Effector CD4-positive, alpha-beta T cell (primary cell): ENCODE measurements around the gene OR2W1. TPM values are rescaled to one million over a fixed set of nuclear protein-coding genes. Genes with fewer than 3 reads are reported as not detected.
A peak's percentile ranks its signal among the peaks of the same experiment; 100 is the strongest.

Experiments used
- DNase-seq: peaks from one replicate; pipeline ENCODE4 v3.0.0-alpha.2; 2020
- total RNA-seq: gene quantifications from one replicate; lab custom pipeline; 2026; lab: John Stamatoyannopoulos, UW

The OR2W1 gene, protein sequence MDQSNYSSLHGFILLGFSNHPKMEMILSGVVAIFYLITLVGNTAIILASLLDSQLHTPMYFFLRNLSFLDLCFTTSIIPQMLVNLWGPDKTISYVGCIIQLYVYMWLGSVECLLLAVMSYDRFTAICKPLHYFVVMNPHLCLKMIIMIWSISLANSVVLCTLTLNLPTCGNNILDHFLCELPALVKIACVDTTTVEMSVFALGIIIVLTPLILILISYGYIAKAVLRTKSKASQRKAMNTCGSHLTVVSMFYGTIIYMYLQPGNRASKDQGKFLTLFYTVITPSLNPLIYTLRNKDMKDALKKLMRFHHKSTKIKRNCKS
- not detected for total RNA-seq

DNA sequence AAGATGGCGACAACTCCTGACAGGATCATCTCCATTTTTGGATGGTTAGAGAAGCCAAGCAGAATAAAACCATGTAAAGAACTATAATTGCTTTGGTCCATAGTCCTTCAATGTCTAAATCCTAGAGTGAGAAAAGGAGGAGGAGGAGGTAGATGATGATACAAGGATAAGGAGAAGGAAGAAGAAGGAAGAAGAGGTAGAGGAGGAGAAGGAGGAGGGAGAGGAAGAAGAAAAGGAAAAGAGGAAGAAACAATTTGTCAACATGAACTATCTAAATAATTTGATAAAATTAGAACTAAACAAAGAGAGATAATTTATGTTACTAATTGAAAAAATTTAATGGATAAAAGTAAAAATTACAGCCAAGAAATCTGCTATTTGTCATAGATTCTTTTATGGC lies at the start of gene OR2W1:
Gene OR2W1 (minus strand): TSS at position 101 of the 400 bp plus-strand sequence. CDS start 0 bp downstream, at position 101.
- DNase-seq: no peak

DNA sequence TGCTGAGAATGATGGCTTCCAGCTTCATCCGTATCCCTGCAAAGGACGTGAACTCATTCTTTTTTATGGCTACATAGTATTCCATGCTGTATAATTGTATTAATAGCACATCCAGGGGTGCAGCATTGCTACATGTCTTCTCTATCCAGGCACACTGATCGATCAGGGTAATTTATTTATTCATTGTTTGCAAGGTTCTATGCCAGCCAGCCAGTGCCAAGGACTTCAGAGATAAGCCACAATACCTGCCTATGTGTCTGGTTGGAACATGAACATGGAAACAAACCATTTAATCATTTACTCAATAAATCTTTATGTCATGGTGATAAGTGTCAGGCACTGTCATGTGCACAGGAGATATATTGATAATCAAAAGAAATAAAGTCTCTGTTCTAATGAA lies 48.0 kb upstream of the OR2W1 start:
- DNase-seq: no peak

DNA sequence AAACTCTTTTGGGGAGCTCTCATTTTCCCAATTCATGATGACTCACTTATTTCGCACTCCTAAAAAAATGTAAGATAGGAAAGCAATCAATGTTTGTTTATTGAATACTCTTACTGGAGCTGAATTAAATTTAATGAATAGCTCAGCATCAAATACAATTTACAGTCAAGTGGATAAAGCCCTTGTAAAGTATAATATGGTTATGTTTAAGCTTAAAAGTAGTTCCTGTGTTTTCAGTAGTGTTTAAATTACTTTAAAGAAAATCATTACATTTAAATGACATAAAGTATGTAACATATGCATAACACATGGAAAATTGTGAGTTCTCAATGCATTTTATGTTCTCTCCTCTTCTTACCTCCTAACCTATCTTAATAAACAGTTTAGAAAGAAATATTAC lies 42.2 kb upstream of the OR2W1 start, which contains the start of gene OR2B3:
Gene OR2B3 (minus strand): TSS at position 101 of the 400 bp plus-strand sequence. CDS start 65 bp downstream, at position 36.
- no peak for DNase-seq

DNA sequence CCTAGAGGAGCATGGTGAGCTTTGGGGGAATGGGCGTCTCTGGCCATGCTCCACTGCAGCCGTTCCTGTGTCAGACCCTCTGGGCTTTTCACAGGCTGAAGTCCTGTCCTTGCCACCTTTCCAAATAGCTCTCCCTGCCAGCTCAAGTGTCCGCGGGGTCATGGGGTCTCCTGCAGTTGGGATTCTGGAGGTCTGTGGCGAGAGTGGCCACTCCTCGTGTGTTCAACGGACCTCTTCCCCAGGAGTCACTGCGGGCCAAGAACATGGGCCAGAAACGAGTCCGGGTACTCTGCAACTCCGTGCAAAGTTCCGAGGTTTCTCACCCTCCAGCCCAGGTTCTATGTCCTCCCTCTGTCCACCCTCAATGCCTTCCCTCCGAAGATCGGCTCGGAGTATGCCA lies 37.5 kb upstream of the OR2W1 start:
- no peak for DNase-seq

DNA sequence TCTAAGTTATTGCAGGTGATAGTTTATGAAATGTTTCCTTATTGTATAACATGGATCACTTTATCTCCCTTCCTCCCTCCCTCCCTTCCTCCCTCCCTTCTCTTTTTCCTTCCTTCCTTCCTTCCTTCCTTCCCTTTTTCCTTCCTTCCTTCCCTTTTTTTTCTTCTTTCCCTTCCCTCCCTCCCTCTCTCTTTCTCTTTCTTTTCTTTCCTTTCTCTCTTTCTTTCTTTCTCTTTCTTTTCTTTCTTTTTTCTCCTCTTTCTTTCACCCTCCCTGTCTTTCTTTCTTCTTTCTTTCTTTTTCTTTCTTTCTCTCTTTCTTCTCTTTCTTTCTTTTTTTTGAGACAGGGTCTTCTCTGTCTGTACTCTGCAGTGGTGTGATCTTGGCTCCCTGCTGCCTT lies 36.3 kb upstream of the OR2W1 start:
- DNase-seq: no peak

DNA sequence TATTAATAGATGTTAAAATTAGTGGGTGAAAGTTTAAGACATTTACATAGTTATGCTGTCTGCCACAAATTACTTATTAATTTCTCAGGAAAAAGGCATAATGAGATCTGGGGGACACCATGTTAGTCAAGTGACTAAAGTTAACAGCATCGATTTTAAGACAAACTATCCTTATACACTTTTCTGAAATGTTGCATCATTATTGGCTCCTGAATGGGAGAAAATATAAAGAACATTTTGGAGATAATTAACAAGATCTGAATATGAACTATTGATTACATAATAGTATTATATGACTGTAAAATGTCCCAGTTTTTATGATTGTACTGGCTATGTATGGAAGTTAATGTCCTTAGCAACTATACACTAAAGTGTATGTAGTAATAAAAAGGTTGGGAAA lies 34.2 kb upstream of the OR2W1 start:
- no peak for DNase-seq

DNA sequence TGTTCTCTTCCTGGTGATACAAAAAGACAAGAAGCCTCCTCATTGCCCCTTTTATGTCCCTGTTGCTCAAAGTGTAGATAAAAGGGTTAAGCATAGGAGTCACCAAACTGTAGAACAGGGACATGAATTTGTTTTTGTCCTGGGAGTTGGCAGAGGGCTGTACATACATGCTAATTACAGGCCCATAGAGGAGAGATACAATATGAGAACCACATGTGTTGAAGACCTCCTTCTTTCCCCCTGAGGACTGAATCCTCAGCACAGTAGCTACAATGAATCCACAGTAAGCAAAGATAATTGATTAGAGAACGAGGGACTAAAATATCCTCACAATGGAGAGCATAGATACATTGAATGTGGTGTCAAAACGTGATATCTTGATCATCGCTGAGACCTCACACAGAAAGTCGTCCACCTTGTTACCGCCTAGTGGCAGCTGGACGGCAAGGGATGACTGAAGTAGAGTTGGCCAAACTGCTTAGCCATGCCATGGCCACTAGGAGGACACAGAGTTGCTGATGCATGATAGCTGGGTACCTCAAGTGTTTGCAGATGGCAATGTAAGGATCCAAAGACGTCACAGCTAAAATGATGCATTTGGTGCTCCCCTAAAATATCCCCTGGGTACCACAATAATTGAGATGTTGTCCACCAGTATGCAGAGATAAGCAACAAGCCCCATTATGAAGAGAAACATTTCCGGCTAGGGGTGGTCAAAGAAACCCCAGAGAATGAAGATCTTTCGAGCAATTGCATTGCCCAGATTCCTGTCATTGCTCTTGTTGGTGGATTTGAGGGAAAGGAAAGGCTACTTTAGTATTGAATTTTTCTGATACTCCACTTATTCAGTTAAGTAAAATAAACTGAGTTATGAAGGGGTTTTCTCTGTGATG lies 27.1 kb upstream of the OR2W1 start:
- no peak for DNase-seq

DNA sequence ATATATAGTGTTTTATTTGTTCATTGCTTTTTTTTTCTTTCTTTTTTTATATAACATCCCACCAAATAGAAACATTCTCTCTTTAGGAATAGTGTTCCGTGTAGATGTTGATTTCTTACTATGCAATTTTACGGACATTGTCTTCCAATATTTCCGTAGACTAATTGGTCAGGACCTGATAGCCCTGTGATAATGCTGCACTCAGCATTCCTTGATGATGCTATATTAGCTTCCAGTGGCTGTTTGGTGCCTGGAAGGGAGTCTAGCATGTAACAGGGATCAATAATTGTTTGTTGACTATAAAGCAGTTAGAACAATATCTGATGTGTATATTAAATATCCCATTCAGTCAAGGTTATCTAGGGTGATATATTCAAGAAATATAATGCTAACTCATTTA lies 6.7 kb upstream of the OR2W1 start:
- no peak for DNase-seq

DNA sequence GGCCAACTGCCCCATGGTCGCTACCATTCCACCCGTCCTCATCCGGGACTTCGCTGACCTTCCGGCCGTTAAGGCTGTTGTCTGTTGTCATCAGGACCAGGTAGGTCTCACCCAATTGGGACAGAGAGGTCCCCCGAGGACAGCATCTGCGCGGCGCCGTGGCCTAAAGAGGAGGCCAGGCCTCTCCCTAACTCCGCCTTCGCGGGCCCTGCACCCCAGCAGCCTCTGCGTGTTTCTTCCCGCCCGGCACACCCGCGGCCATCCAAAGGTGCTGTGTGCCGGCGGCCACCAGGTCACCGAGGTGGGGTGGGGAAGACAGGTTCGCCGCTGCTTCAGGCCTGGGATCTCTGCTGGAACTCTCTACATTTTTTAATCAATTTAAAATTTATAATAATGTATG lies 9.0 kb downstream of the OR2W1 start:
- no peak for DNase-seq

DNA sequence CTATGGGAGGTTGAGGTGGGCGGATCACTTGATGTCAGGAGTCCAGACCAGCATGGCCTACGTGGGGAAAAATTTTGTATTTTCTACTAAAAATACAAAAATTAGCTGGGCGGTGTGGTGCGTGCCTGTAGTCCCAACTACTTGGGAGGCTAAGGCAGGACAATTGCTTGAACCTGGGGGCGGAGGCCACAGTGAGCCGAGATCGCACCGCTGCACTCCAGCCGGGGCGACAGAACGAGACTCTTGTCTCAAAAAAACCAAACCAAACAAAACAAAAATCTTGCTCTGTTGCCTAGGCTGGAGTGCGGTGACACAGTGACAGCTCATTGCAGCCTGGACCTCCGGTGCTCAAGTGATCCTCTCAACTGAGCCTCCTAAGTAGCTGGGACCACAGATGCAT lies 16.2 kb downstream of the OR2W1 start:
- no peak for DNase-seq

DNA sequence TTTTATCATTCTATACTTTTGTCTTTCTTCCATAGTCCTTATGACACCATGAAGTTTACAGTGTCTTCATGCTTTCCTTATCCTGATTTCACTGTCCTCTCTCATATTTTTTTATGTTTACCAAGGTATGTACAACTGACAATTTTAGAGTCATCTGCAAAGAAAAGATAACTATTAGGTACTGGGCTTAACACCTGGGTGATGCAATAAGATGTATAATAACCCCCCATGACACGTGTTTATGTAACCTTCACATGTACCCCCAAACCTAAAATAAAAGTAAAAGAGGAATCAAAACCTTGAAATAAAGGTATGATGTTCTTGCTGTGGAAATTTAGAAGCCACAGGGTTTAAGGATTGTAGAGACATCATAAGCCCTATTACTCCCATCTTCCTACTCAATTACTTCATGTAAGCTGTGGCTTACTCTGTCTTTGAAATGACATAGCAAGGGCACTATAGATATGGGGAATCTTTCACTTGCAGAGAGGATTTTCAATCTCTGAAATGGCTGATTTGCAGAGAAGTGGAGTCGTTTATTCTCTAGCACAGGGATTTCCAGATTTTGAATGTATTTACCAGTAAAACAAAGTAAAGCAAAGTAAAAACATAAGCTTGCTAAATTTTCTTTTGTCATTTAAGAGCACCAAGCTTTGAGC lies 18.9 kb downstream of the OR2W1 start:
- DNase-seq: no peak

DNA sequence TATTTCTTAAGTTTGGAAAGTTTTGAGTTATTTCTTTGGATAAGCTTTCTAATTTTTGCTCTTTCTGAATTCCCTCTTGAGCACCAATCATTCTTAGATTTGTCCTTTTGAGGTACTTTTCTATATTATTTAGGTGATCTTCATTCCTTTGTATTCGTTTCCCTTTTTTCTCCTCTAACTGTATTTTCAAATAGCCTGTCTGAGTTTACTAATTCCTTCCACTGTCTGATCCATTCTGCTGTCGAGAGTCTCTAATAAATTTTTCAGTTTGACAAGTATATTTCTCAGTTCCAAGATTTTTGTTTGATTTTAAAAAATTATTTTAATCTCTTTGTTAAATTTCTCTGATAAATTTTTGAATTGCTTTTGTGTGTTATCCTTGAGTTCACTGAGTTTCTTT lies 23.5 kb downstream of the OR2W1 start:
- DNase-seq: no peak

DNA sequence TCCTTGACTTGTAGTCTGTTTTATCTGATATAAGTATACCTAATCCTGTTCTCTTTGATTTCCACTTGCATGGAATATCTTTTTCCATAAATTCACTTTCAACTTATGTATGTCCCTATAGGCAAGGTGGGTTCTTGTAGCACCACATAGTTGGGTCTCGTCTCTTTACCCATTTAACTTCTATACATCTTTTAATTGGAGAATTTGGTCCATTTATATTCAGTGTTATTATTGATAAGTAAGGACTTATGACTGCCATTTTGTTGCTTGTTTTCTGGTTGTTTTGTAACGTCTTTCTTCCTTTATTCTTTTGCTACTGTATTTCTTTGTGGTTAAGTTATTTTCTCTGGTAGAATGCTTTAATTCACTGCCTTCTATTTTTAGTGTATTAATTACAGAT lies 25.3 kb downstream of the OR2W1 start:
- DNase-seq: no peak

DNA sequence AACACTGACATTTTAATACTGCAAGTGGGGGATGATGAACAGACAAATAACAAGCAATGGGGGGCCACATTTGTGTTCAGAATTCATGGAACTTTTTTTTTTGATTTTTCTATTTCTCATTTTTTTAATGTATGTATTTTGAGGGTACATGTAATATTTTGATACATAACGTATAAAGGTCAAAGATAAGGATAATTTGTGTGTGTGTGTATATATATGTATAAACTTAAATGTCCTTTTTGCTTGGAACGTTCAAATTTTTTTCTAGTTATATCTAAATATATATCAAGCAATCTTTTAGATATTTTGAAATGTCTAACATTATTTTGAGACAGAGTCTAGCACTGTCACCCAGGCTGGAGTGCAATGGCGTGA lies 27.6 kb downstream of the OR2W1 start:
- no peak for DNase-seq

DNA sequence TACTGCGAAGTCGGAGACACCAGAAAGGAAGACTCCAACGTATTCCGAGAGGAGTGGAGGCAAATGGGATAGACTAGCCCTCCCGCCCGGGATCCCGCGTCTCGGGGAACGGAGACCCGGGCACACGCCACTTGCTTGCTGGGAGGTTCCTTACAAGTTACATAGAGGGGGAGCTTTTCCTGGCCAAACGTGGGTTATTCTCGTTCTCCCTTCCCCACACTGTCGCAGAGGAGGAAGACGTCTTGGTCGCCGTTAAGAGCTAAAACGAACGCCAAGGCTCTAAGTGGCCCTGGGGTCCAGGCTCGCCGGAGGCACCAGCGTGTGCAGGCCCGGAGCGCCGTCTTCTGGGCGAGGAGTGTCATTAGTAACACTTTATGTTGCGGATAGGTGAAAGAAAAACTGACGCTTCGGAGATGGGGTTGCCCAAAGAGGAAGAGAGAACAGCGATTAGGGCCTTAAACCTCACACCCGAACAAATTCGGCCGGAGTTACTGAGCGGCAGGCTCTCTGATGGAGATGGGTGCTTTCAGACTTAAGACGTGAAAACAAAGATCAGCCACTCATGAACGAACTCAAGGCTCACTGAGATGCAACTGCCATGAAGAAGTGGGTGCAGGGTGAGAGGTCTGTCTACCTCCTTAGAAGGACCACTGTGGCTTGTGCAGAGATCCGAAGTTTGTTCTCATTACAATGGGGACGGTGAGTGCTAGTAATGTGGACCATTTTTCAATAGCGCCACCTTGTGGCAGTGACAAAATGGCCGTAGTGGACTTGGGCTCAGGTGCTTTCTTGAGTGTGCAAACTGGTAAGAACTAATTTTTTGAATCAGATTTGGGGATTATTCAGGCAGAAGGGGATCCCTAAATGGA lies 28.2 kb downstream of the OR2W1 start:
- DNase-seq: peak; percentile 81

DNA sequence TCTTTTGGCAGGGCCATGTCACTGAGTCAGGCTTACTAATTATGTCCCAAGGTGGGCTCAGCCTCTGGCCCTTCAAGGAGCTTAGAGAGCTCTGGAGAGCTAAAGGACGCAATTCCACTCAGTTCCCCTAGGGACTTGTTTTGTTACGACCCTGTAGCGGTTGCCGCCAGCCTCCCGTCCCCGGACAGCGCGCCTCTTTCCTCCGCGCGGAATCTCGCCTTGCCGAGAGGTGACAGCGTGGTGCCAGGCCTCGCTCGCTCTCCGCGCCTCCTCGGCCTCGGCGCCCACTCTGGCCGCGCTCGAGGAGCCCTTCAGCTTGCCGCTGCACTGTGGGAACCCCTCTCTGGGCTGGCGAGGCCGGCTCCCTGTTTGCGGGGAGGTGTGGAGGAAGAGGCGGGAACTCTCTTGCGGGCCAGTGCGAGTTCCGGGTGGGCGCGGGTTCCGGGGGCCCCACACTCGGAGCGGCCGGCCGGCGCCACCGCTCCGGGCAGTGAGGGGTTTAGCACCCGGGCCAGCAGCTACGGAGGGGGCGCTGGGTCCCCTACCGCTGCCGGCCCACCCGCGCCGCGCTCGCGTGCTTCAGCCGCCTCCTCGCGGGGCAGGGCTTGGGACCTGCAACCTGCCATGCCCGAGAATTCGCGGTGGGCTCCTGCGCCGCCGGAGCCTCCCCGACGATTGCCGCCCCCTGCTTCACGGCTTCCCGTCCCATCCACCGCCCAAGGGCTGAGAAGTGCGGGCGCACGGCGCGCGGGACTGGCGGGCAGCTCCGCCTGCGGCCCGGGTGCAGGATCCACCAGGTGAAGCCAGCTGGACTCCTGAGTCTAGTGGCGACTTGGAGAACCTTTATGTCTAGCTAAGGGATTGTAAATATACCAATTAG lies 30.0 kb downstream of the OR2W1 start:
- no peak for DNase-seq

DNA sequence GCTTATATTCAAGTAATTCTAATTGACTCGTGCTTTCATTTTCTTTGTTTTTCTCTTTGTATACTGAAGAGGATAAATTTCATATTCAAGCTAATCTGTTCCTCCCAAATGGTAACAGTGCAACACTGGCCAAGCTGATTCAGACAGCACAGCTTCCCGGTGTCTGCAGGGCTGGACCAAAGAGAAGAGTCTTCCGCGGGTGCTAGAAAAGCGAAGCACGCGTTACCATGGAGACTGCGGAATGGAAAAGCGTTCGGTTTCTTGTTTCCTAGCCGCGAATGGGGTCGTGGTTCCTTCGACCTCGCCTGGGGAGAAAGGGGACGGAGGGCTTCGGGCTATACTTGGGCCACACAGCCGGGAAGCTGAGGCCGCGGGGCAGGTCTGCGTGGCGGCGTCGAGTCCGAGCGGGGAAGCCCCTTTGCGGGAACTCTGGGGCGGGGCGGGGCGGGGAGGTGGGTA lies 33.7 kb downstream of the OR2W1 start:
- DNase-seq: peak; percentile 13

DNA sequence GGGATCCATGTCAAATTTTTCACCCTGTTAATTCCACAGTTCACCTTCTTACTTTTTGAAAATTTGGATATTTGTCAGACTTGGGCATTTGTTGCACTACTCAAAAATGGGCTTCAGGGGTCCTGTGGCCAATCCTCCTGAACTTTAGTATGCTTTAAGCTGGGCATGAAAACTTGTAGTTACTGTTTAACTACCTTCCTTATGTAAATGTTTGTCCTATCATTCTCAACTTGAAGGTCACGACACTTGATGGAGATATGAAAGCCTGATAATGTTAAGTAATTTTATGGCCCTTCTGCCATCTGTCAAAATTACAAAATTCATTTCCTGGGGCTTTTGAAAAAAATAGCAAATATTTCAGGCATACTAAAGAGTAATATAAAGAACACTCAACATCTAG lies 35.6 kb downstream of the OR2W1 start:
- no peak for DNase-seq

DNA sequence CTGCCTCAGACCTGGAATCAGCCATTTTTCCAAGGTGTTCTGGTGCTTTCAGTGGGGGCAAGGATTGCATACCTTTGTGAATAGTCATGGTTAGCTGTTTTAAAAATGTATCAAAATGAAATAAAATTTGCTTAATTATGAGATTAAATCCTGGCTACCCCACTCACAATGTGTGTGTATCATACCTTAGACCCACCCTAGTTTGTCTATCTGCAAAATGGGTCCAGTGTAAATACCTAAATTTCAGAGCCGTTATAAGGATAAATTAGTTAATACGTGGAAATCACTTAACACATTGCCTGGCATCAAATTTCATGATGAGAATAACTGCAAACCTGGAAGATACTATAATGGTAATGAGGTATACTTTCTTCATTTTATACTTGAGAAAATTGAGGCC lies 36.9 kb downstream of the OR2W1 start:
- DNase-seq: no peak

DNA sequence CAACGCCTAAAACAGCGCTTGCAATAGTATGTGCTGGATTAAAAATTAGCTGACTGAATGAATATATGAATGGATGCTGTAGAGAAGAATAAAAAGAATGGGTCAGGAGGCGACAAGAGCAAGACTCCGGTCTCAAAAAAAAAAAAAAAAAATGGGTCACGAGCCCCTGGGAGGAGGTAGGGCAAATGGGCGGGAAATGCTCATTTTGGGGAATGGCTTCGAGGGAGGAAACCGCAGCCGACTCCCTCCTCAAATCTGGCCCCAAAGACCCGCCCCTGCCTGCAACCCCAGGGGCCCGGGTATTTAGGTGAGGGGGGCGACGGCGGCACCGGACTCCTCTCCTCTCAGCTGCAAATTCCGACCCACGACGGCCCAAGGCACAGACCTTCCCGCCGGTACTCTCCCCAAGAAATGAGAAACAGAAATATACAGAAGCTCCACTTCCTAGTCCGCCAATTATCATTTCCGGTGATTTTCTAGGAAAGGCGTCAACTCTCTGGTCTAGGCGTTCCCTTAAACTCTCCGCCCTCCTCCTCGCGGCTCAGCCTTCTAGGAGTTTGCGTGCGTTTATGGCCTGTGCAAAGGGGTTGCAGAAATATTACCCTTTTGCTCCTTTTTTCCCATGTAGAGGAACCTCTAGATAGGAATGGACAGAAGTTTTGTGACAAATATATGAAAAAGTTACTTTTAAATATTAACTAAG lies 39.6 kb downstream of the OR2W1 start, which contains the start of gene ZNF311:
Gene ZNF311 (minus strand): TSS at position 133 of the 703 bp plus-strand sequence. CDS start 1,361 bp downstream, outside the sequence.
- DNase-seq: no peak
